SK-N-SH treated with all-trans-retinoic acid at 6 μM for 48 hours (cell line): ENCODE results near the gene REG3A.

Experiments
- ATAC-seq: fragments of 200-7000 bp; cut with Tn5 transposase; 3 replicates; pipeline ENCODE4 v1.9.1; 2020; ENCODE audit warnings: mild to moderate bottlenecking, moderate library complexity
- ARNTL ChIP-seq: fragments of 450-650 bp; formaldehyde crosslinking; IDR thresholded peaks from 2 replicates; pipeline ENCODE4 v1.5.0; 2020; ENCODE audit warnings: low read depth, mild to moderate bottlenecking, moderate library complexity, borderline replicate concordance
- BACH2 ChIP-seq: fragments of 250-450 bp; sonication (Bioruptor Pico); IDR thresholded peaks from 2 replicates; pipeline ENCODE4 v1.9.0; 2021; ENCODE audit warnings: mild to moderate bottlenecking, borderline replicate concordance
- CREB5 ChIP-seq: fragments of 250-450 bp; sonication (Bioruptor Pico); IDR thresholded peaks from 2 replicates; pipeline ENCODE4 v1.5.1; 2020; ENCODE audit warnings: low read depth, mild to moderate bottlenecking, moderate library complexity
- CSDC2 ChIP-seq: fragments of 250-450 bp; sonication (Bioruptor Pico); IDR thresholded peaks from 2 replicates; pipeline ENCODE4 v1.5.0; 2020; ENCODE audit warnings: mild to moderate bottlenecking, moderate library complexity
- CSRNP3 ChIP-seq: fragments of 250-450 bp; sonication (Bioruptor Pico); IDR thresholded peaks from 2 replicates; pipeline ENCODE4 v1.5.1; 2021; ENCODE audit warnings: mild to moderate bottlenecking, moderate library complexity
- ESRRG ChIP-seq: fragments of 250-450 bp; sonication (Bioruptor Pico); IDR thresholded peaks from 2 replicates; pipeline ENCODE4 v1.6.1; 2021; ENCODE audit warnings: mild to moderate bottlenecking
- GLIS3 ChIP-seq: fragments of 250-450 bp; sonication (Bioruptor Pico); IDR thresholded peaks from 2 replicates; pipeline ENCODE4 v1.5.0; 2020; ENCODE audit warnings: mild to moderate bottlenecking, moderate library complexity
- ISL1 ChIP-seq: fragments of 250-450 bp; sonication (Bioruptor Pico); IDR thresholded peaks from 2 replicates; pipeline ENCODE4 v2.1.2; 2022; ENCODE audit warnings: mild to moderate bottlenecking, moderate library complexity
- OSR1 ChIP-seq: fragments of 250-450 bp; sonication (Bioruptor Pico); IDR thresholded peaks from 2 replicates; pipeline ENCODE4 v1.8.0; 2022; ENCODE audit warnings: moderate library complexity, mild to moderate bottlenecking, inconsistent platforms
- PATZ1 ChIP-seq: fragments of 250-450 bp; sonication (Bioruptor Pico); IDR thresholded peaks from 2 replicates; pipeline ENCODE4 v1.8.0; 2020; ENCODE audit warnings: mild to moderate bottlenecking, moderate library complexity, borderline replicate concordance
- POU6F1 ChIP-seq: fragments of 250-450 bp; sonication (Bioruptor Pico); IDR thresholded peaks from 2 replicates; pipeline ENCODE4 v1.8.0; 2021; ENCODE audit warnings: low read depth, mild to moderate bottlenecking, moderate library complexity, borderline replicate concordance
- PPARA ChIP-seq: fragments of 250-450 bp; sonication (Bioruptor Pico); IDR thresholded peaks from 2 replicates; pipeline ENCODE4 v1.5.0; 2020; ENCODE audit warnings: mild to moderate bottlenecking, borderline replicate concordance
- RARB ChIP-seq: fragments of 250-450 bp; sonication (Bioruptor Pico); IDR thresholded peaks from 2 replicates; pipeline ENCODE4 v1.8.0; 2021; ENCODE audit warnings: mild to moderate bottlenecking, moderate library complexity
- SNAI2 ChIP-seq: fragments of 250-450 bp; sonication (Bioruptor Pico); IDR thresholded peaks from 2 replicates; pipeline ENCODE4 v1.5.0; 2020; ENCODE audit warnings: mild to moderate bottlenecking, moderate library complexity
- TCF4 ChIP-seq: fragments of 250-450 bp; sonication (Bioruptor Pico); IDR thresholded peaks from 2 replicates; pipeline ENCODE4 v1.8.0; 2021; ENCODE audit warnings: mild to moderate bottlenecking, moderate library complexity, borderline replicate concordance
- TSHZ2 ChIP-seq: fragments of 250-450 bp; sonication (Bioruptor Pico); IDR thresholded peaks from 2 replicates; pipeline ENCODE4 v1.5.0; 2020; ENCODE audit warnings: mild to moderate bottlenecking, moderate library complexity
- ZC3H10 ChIP-seq: fragments of 250-450 bp; sonication (Bioruptor Pico); IDR thresholded peaks from 2 replicates; pipeline ENCODE4 v1.5.1; 2021; ENCODE audit warnings: mild to moderate bottlenecking, moderate library complexity
- ZFP3 ChIP-seq: fragments of 250-450 bp; sonication (Bioruptor Pico); IDR thresholded peaks from 2 replicates; pipeline ENCODE4 v1.5.0; 2020; ENCODE audit warnings: mild to moderate bottlenecking, moderate library complexity
- ZFP30 ChIP-seq: fragments of 450-650 bp; formaldehyde crosslinking; IDR thresholded peaks from 2 replicates; pipeline ENCODE4 v1.5.0; 2022; ENCODE audit warnings: mild to moderate bottlenecking, moderate library complexity
- ZNF565 ChIP-seq: fragments of 450-650 bp; formaldehyde crosslinking; conservative IDR thresholded peaks from 2 replicates; pipeline ENCODE4 v1.5.0; 2020; ENCODE audit warnings: low read depth, mild to moderate bottlenecking, moderate library complexity
- ZNF8 ChIP-seq: fragments of 450-650 bp; formaldehyde crosslinking; IDR thresholded peaks from 2 replicates; pipeline ENCODE4 v1.5.0; 2020; ENCODE audit warnings: mild to moderate bottlenecking, moderate library complexity

Gene REG3A

GRCh38 chr2:79120194-79120713 is 39.3 kb downstream of the REG3A start, which contains the start of gene REG1A:
TSS of gene REG1A (plus strand) at chr2:79120488. CDS start at chr2:79120862, 374 bp downstream.
- ATAC-seq, result no peak
- TF ChIP-seq RARB (CRISPR knock-in tag) (no peak), CSDC2 (no peak), TSHZ2 (CRISPR knock-in tag) (no peak), ZC3H10 (no peak), ESRRG (CRISPR knock-in tag) (no peak), GLIS3 (no peak), PPARA (no peak), ZNF565 (CRISPR knock-in tag) (no peak)

- TF ChIP-seq TCF4 (no peak), SNAI2 (no peak), GLIS3 (no peak), CSDC2 (no peak), ZFP30 (CRISPR knock-in tag) (no peak), ZNF565 (CRISPR knock-in tag) (no peak), CREB5 (no peak), ARNTL (CRISPR knock-in tag) (no peak), RARB (CRISPR knock-in tag) (no peak)
- no peak for ATAC-seq
Measured at GRCh38 chr2:79116997-79117928, 42.3 kb downstream of the REG3A start.

- no peak for TF ChIP-seq ISL1 (CRISPR knock-in tag)
- no peak for TF ChIP-seq OSR1 (CRISPR knock-in tag)
- TF ChIP-seq ZFP3 (CRISPR knock-in tag), result no peak
- TF ChIP-seq, all 23 proteins: peak for 0
Measured at GRCh38 chr2:79114797-79115494, 44.6 kb downstream of the REG3A start.

GRCh38 chr2:79112269-79112668 is 47.3 kb downstream of the REG3A start:
- ATAC-seq, result no peak
- TF ChIP-seq CREB5, result no peak
- TF ChIP-seq CSRNP3, result no peak
- TF ChIP-seq POU6F1 (CRISPR knock-in tag), result no peak
- no peak for TF ChIP-seq ZNF565 (CRISPR knock-in tag)
- no peak for TF ChIP-seq SNAI2
- no peak for TF ChIP-seq OSR1 (CRISPR knock-in tag)
- no peak for TF ChIP-seq RARB (CRISPR knock-in tag)
- no peak for TF ChIP-seq BACH2 (CRISPR knock-in tag)
- TF ChIP-seq PATZ1 (CRISPR knock-in tag), result no peak
- no peak for TF ChIP-seq ZC3H10
- TF ChIP-seq ZNF8 (CRISPR knock-in tag), result no peak

More at GRCh38 chr2:79114797-79115494, 44.6 kb downstream of the REG3A start:
- no peak for ATAC-seq
